ACC112 (cell line): Measurements from ENCODE around the gene GOLGA3.
"Not testable (repeated sequence)": the region's sequence is repeated elsewhere in the genome, so short reads cannot be mapped to it uniquely, and the experiment has no call there.

ENCODE experiments used
- H2AFZ ChIP-seq: fragments of 200-600 bp; sonication (generic); one replicate; pipeline ENCODE4 v1.6.0; 2017; ENCODE audit warnings: antibody characterized with exemption, low read length; ENCODE audit not compliant: unreplicated experiment
- H3K27ac ChIP-seq: fragments of 200-600 bp; sonication (generic); 2 replicates; pipeline ENCODE4 v1.5.1; 2014; ENCODE audit warnings: low read depth, mild to moderate bottlenecking, antibody characterized with exemption, low read length, moderate library complexity
- H3K27me3 ChIP-seq: fragments of 200-600 bp; sonication (generic); 2 replicates; pipeline ENCODE4 v1.6.1; 2014; ENCODE audit warnings: mild to moderate bottlenecking, antibody characterized with exemption, low read length, moderate library complexity, mixed read lengths; ENCODE audit not compliant: insufficient read depth
- H3K36me3 ChIP-seq: fragments of 200-600 bp; sonication (generic); 2 replicates; pipeline ENCODE4 v1.6.1; 2016; ENCODE audit warnings: mild to moderate bottlenecking, antibody characterized with exemption, low read length, moderate library complexity, mixed read lengths; ENCODE audit not compliant: insufficient read depth
- H3K4me1 ChIP-seq: fragments of 200-600 bp; sonication (generic); one replicate; pipeline ENCODE4 v1.6.1; 2016; ENCODE audit warnings: low read length, mixed read lengths; ENCODE audit not compliant: insufficient read depth, unreplicated experiment, control insufficient read depth
- H3K4me3 ChIP-seq: fragments of 200-600 bp; sonication (generic); 2 replicates; pipeline ENCODE4 v1.5.1; 2014; ENCODE audit warnings: mild to moderate bottlenecking, low read depth, low read length
- H3K79me2 ChIP-seq: fragments of 200-600 bp; sonication (generic); one replicate; pipeline ENCODE4 v1.6.0; 2016; ENCODE audit warnings: low read length; ENCODE audit not compliant: control insufficient read depth, unreplicated experiment, insufficient read depth

GOLGA3 gene, protein sequence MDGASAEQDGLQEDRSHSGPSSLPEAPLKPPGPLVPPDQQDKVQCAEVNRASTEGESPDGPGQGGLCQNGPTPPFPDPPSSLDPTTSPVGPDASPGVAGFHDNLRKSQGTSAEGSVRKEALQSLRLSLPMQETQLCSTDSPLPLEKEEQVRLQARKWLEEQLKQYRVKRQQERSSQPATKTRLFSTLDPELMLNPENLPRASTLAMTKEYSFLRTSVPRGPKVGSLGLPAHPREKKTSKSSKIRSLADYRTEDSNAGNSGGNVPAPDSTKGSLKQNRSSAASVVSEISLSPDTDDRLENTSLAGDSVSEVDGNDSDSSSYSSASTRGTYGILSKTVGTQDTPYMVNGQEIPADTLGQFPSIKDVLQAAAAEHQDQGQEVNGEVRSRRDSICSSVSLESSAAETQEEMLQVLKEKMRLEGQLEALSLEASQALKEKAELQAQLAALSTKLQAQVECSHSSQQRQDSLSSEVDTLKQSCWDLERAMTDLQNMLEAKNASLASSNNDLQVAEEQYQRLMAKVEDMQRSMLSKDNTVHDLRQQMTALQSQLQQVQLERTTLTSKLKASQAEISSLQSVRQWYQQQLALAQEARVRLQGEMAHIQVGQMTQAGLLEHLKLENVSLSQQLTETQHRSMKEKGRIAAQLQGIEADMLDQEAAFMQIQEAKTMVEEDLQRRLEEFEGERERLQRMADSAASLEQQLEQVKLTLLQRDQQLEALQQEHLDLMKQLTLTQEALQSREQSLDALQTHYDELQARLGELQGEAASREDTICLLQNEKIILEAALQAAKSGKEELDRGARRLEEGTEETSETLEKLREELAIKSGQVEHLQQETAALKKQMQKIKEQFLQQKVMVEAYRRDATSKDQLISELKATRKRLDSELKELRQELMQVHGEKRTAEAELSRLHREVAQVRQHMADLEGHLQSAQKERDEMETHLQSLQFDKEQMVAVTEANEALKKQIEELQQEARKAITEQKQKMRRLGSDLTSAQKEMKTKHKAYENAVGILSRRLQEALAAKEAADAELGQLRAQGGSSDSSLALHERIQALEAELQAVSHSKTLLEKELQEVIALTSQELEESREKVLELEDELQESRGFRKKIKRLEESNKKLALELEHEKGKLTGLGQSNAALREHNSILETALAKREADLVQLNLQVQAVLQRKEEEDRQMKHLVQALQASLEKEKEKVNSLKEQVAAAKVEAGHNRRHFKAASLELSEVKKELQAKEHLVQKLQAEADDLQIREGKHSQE (N-terminal part only)

DNA sequence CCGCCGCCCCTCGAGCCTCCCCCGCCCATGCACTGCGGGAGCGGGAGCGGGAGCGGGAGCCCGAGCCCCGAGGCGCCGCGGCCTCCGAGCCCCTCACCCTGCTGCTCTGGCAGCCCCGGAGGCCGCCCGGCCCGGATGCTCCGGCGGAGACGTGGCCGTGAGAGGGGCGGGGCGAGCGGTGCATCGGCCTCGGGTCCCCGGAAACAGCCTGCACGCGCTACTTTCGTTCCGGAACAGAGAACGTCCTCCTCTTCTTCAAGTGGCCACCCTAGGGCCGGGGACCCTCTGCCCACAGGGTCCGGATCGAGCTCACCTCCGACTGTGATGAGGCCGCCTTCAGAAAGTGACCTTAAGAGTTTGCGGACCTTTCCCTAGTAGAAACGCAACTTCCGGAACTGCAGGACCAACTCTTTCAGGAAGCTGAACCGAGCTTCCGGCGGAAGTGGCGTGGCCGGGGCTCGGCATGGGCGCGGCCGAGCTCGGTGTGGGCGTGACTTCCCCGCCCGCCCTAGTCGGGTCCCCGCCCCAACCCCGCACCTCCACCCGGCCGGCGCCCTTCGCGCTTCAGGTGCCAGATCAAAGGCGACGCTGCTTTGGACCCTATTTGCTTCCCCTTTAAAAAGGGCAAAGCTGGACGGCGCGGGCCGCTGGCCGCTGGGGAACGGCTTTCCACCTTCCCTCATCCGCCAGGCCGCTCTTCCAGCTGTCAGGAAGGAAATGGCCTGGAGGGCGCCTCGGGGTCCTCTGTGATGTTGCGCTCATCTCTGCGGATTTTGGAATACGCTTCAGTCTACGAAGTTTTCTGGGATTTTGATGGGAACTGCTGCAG is at the start of gene GOLGA3:
Gene GOLGA3 (minus strand): TSS at position 164 of the 829 bp plus-strand sequence. CDS start 6,741 bp downstream, outside the sequence.
- Histone ChIP-seq H3K27ac (peak within 1 kb of the TSS; percentile 87), H3K79me2 (peaks cover 45% of the 10 kb centered on the region), H3K36me3 (peaks cover 24% of the 10 kb centered on the region; the same call in 1 of the 2 replicates), H3K4me3 (peak within 1 kb of the TSS; percentile 90), H3K27me3 (no peaks in the 10 kb centered on the region), H2AFZ (peak within 1 kb of the TSS; percentile 34), H3K4me1 (peaks cover 29% of the 10 kb centered on the region)

DNA sequence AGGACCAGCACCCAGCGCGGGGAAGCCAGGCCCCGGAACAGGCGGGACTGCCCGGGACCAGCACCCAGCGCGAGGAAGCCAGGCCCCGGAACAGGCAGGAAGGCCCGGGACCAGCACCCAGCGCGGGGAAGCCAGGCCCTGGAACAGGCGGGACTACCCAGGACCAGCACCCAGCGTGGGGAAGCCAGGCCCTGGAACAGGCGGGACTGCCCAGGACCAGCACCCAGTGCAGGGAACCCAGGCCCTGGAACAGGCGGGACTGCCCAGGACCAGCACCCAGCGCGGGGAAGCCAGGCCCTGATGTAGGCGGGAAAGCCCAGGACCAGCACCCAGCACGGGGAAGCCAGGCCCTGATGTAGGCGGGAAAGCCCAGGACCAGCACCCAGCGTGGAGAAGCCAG is 46.0 kb upstream of the GOLGA3 start:
- H3K4me1 ChIP-seq, H2AFZ ChIP-seq, H3K4me3 ChIP-seq, H3K79me2 ChIP-seq, H3K27me3 ChIP-seq, H3K27ac ChIP-seq: not testable (repeated sequence)
- peaks cover 30% of the 10 kb centered on the region for H3K36me3 ChIP-seq

DNA sequence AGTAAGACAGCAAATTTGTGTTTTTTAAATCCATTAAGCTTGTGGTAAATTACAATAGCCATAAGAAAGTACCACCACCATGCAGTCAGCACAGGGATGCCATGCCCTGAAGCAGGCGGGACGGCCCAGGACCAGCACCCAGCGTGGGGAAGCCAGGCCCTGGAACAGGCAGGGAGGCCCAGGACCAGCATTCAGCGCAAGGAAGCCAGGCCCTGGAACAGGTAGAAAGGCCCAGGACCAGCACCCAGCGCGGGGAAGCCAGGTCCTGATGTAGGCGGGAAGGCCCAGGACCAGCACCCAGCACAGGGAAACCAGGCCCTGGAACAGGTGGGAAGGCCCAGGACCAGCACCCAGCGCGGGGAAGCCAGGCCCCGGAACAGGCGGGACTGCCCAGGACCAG is 45.5 kb upstream of the GOLGA3 start:
- H3K27me3 ChIP-seq, result no peaks in the 10 kb centered on the region
- peaks cover 34% of the 10 kb centered on the region for H3K36me3 ChIP-seq
- H3K4me1 ChIP-seq, result no peaks in the 10 kb centered on the region
- H3K79me2 ChIP-seq, result peaks cover 6% of the 10 kb centered on the region
- no peak overlapping the region for H3K4me3 ChIP-seq
- no peak overlapping the region for H2AFZ ChIP-seq
- no peak overlapping the region for H3K27ac ChIP-seq

DNA sequence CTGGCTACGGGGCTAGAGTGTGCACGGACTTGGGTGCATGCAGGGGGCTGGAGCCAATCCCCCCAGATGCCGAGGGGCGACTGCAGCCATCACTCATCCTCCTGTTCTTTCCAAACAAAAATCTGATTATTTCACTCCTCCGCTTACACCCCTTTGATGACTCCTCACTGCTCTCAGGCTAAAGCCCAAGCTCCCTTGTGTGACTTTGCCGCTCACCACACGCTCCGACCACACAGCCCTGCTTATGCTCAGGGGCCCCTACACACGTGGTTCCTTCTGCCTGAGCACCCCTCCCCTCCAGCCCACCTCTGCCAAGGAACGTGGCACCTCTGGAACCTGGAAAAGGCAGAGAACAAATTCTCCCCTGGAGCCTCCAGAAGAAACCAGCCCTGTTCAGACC is 45.1 kb upstream of the GOLGA3 start:
- Histone ChIP-seq H3K4me3 (no peak overlapping the region), H3K27me3 (no peaks in the 10 kb centered on the region), H2AFZ (no peak overlapping the region), H3K27ac (no peak overlapping the region), H3K79me2 (peaks cover 4% of the 10 kb centered on the region), H3K4me1 (no peaks in the 10 kb centered on the region), H3K36me3 (peaks cover 36% of the 10 kb centered on the region)

DNA sequence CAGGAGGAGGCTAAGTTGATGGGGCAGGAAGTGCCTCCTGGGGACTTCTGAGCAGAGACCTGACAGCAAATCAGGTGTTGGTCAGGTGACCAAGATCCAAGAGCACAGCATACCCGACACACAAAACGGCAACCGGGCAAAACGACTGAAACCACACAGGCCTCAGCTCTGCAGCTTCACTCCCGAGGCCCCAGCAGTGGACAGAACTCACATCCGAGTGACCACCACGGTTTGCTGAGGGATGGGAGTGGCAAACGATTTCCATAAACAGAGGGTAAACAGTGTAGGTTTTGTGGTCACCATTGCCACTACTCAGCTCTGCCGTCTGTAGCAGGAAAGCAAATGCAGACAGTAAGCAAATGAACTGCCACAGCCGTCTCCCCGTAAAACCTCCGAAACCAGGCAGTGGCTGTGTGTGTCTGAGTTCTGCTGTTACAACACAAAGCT is 44.3 kb upstream of the GOLGA3 start:
- no peaks in the 10 kb centered on the region for H3K4me1 ChIP-seq
- H3K36me3 ChIP-seq, result peaks cover 37% of the 10 kb centered on the region
- no peak overlapping the region for H3K4me3 ChIP-seq
- H3K27ac ChIP-seq, result no peak overlapping the region
- H2AFZ ChIP-seq, result no peak overlapping the region
- H3K79me2 ChIP-seq, result peaks cover 4% of the 10 kb centered on the region
- no peaks in the 10 kb centered on the region for H3K27me3 ChIP-seq

DNA sequence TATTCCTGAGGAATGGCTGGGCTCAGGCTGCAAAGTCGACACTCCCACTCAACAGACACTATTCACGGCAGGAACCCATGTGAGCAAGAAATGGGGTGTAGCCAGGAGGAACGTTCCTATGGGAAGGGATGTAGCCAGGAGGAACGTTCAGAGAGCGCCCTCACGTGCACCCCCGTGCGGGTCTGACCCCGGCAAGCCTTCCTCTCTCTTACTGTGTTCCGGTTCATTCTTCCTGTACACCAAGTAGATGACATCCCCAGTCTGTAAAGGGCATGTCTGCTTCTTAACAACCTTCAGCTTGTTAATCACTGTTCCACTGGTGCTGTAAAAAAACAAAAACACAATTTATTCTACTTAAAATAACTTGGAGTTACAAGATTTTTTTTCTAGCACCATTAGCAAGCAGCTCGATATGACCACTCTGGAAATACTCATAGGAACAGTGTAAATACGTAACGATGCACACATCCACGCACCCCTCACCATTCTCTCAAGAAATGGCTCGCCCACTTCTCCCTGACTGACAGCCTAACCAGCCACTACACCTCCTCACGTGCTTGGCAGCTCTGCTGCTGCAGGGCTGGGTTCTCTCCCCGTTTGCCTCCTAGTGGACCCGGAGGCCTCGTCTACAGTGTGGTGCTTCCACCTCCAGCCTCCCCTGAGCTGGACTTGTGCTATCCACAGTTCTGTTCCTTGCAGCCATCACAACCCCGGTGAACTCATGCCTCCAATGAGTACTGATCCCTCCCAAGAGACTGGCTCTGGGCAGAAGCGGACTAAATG is 43.6 kb upstream of the GOLGA3 start:
- H3K27ac ChIP-seq, result no peak overlapping the region
- peaks cover 45% of the 10 kb centered on the region for H3K36me3 ChIP-seq
- no peaks in the 10 kb centered on the region for H3K27me3 ChIP-seq
- no peak overlapping the region for H3K4me3 ChIP-seq
- H3K79me2 ChIP-seq, result peaks cover 4% of the 10 kb centered on the region
- no peak overlapping the region for H2AFZ ChIP-seq
- H3K4me1 ChIP-seq, result no peaks in the 10 kb centered on the region

DNA sequence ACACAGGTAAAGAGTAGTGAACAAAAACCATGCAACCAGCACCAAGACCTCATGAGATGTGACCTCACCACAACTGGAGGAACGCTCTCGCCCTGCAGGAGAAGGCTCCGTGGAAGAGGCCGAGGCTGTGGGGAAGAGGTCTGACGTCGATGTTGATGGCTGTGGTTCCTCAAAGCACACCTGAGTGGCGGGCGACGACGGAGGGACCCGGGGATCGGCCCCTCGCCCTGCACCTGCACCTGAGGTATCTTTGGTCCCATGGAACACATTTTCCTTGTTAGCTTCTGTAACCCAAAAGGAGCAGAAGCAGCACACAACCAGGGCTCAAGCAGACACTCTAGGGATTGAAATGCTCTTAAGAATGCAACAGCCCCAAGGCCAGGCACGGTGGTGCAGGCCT is 40.9 kb upstream of the GOLGA3 start:
- Histone ChIP-seq H3K36me3 (peaks cover 60% of the 10 kb centered on the region), H2AFZ (no peak overlapping the region), H3K27me3 (no peaks in the 10 kb centered on the region), H3K79me2 (peaks cover 10% of the 10 kb centered on the region), H3K4me1 (no peaks in the 10 kb centered on the region), H3K27ac (no peak overlapping the region), H3K4me3 (no peak overlapping the region)

DNA sequence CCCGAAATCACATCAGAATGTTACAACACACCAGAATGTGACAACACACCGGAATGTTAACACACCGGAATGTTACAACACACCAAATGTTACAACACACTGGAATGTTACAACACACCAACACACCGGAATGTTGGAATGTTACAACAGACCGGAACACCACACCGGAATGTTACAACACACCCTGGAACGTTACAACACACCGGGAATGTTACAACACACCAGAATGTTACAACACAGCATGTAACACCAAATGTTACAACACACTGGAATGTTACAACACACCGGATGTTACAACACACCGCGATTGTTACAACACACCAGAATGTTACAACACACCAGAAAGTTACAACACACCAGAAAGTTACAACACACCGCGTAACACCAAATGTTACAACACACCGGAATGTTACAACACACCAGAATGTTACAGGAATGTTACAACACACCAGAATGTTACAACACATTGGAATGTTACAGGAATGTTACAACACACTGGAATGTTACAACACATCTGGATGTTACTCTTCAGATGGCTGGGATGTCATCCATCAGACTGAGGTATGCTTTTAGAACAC is 37.7 kb upstream of the GOLGA3 start:
- Histone ChIP-seq H3K4me3 (no peak overlapping the region), H3K79me2 (peaks cover 13% of the 10 kb centered on the region), H2AFZ (no peak overlapping the region), H3K36me3 (peaks cover 52% of the 10 kb centered on the region), H3K27ac (peak overlapping the region; percentile 70), H3K4me1 (no peaks in the 10 kb centered on the region), H3K27me3 (no peaks in the 10 kb centered on the region)

DNA sequence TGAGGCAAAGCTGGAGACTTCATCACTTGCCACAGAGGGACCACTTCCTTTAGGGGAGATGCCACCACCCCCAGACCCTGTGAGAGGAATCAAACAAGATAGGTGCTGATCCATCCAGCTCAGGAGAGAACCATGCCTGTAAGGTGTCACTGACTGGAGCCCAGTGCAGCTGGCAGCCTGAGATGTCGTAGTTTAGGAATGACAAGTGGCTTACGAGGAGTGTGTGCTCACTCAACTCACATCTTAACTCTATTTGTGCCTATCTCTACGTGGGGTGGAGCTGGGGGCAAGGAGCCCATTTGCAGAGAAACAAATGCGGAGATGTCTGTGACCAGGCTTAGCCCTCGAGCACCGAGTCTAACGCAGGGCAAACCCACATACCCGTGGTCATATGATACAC is 32.9 kb upstream of the GOLGA3 start:
- H3K4me1 ChIP-seq, result no peaks in the 10 kb centered on the region
- H3K27me3 ChIP-seq, result no peaks in the 10 kb centered on the region
- no peak overlapping the region for H2AFZ ChIP-seq
- H3K4me3 ChIP-seq, result no peak overlapping the region
- H3K79me2 ChIP-seq, result peaks cover 9% of the 10 kb centered on the region
- H3K27ac ChIP-seq, result no peak overlapping the region
- peaks cover 37% of the 10 kb centered on the region for H3K36me3 ChIP-seq
